Right atrium auricular region (tissue), 2 donors: ENCODE data around the gene CNTFR. TPM values are rescaled to one million over a fixed set of nuclear protein-coding genes. Genes with fewer than 3 reads are reported as not detected.

Experiments used
- DNase-seq: peaks from one replicate; pipeline ENCODE4 v3.0.0-alpha.2; 2019; ENCODE audit warnings: low spot score
- H3K27ac ChIP-seq, 2 donors: fragments of 200-600 bp; sonication (generic); 1 replicate in 1 of 2; 2 replicates in 1 of 2; pipeline ENCODE4 v1.5.1; 2016 to 2019
- H3K27me3 ChIP-seq, 2 donors: fragments of 200-600 bp; sonication (generic); one replicate each; pipeline versions ENCODE4 v1.5.1 to v1.6.0; 2017 to 2019
- H3K36me3 ChIP-seq: fragments of 200-600 bp; sonication (generic); one replicate; pipeline ENCODE4 v1.5.1; 2016
- H3K4me1 ChIP-seq, 2 donors: fragments of 200-600 bp; sonication (generic); one replicate each; pipeline versions ENCODE4 v1.5.1 to v1.6.0; 2017 to 2019
- H3K4me3 ChIP-seq, 2 donors: fragments of 200-600 bp; sonication (generic); 1 replicate in 1 of 2; 2 replicates in 1 of 2; pipeline ENCODE4 v1.5.1; 2017 to 2019; ENCODE audit warnings: mild to moderate bottlenecking in 1 of 2, moderate library complexity in 1 of 2
- H3K9me3 ChIP-seq, 2 donors: fragments of 200-600 bp; sonication (generic); one replicate each; pipeline ENCODE4 v1.5.1; 2019
- total RNA-seq, 2 donors: library from RNA; depleted of rRNA; stranded (reverse); fragments of >200 nt; gene quantifications; one replicate each; pipeline ENCODE4 v1.1.0, GENCODE V29; 2016
- TF ChIP-seq, protein P1 (sequence below), 2 donors: fragments of 200-600 bp; sonication (generic); IDR thresholded peaks; one replicate each; pipeline ENCODE4 v1.5.1; 2019; ENCODE audit warnings: antibody characterized with exemption in 2 of 2

Gene CNTFR
- total RNA-seq, 2 donors from 2014 or later = 6.6 to 23.3 TPM

- Histone ChIP-seq H3K4me3 (no peak overlapping the region), H3K4me1 (no peaks in the 10 kb centered on the region), H3K9me3 (no peaks in the 10 kb centered on the region), H3K27me3 (no peaks in the 10 kb centered on the region), H3K36me3 (no peaks in the 10 kb centered on the region), H3K27ac (no peak overlapping the region)
- TF ChIP-seq, protein P1, sequence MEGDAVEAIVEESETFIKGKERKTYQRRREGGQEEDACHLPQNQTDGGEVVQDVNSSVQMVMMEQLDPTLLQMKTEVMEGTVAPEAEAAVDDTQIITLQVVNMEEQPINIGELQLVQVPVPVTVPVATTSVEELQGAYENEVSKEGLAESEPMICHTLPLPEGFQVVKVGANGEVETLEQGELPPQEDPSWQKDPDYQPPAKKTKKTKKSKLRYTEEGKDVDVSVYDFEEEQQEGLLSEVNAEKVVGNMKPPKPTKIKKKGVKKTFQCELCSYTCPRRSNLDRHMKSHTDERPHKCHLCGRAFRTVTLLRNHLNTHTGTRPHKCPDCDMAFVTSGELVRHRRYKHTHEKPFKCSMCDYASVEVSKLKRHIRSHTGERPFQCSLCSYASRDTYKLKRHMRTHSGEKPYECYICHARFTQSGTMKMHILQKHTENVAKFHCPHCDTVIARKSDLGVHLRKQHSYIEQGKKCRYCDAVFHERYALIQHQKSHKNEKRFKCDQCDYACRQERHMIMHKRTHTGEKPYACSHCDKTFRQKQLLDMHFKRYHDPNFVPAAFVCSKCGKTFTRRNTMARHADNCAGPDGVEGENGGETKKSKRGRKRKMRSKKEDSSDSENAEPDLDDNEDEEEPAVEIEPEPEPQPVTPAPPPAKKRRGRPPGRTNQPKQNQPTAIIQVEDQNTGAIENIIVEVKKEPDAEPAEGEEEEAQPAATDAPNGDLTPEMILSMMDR (IDR thresholded peaks at IDR 0.05) = no peak
- DNase-seq = no peak
Observed at GRCh38 chr9:34599546-34599945, 10.0 kb upstream of the CNTFR start.

- Histone ChIP-seq H3K4me3 (no peak overlapping the region), H3K36me3 (no peaks in the 10 kb centered on the region), H3K27ac (peak overlapping the region; percentile 55 to 66), H3K9me3 (no peaks in the 10 kb centered on the region), H3K27me3 (no peaks in the 10 kb centered on the region), H3K4me1 (peaks cover 0 to 47% of the 10 kb centered on the region in 2 donors)
- DNase-seq = no peak
- TF ChIP-seq, protein P1 (IDR thresholded peaks at IDR 0.05) = no peak
Observed at GRCh38 chr9:34594177-34594576, 4.7 kb upstream of the CNTFR start.

- H3K27me3 ChIP-seq = no peaks in the 10 kb centered on the region
- no peak overlapping the region for H3K4me3 ChIP-seq
- H3K4me1 ChIP-seq = peaks cover 0 to 56% of the 10 kb centered on the region in 2 donors
- H3K27ac ChIP-seq = peak overlapping the region; percentile 55 to 66
- DNase-seq = peak; percentile 91
- TF ChIP-seq, protein P1 (IDR thresholded peaks at IDR 0.05) = no peak
- no peaks in the 10 kb centered on the region for H3K36me3 ChIP-seq
- H3K9me3 ChIP-seq = no peaks in the 10 kb centered on the region
Observed at GRCh38 chr9:34592895-34593601, 3.5 kb upstream of the CNTFR start.

DNA sequence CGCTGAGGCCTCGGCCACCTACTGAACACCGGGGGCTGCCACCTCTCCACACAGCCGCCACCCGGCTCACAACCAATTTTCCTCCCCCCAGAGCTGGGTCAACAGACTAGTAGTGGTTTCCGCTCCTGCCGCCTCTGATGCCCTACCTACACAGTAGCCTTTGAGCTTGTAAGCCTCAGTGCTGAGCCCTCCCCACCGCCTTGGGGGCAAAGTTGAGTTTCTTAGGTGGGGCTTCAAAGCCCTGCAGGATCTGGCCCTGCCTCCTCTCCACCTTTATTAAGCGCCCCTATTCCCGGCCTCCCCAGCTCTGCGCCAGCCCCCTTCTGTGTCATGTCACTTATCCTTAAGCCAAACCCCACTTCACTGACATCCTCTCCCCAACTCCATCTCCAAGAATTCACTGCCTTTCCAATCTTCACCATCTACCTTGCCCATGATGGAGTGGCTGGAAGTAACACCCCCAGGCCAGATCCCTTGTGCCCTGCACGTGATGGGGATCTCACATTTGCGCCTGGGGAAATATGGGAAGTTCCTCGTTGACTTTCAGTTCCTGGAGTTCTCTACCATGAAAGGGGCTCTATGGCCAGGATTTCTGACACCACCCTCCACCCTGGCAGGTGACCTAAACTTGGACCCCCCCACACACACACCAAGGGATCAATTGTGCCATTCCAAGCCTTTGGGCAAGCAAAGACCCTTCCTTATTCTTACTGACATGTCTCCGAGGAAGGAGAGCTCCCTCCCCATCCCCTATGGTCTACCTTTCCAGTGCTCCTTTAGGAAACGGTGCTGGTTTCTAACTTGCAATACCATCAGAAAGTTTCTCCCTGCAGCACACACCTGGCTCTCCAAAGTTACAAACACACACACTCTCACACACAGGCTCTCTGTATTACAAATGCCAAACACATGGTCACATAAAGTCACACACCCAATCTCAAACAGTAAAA, 2.7 kb upstream of the CNTFR start:
- H3K4me3 ChIP-seq = no peak overlapping the region

GRCh38 chr9:34591248-34591916, 1.9 kb upstream of the CNTFR start:
- TF ChIP-seq, protein P1 (IDR thresholded peaks at IDR 0.05) = peak; percentile 91 to 96
- H3K4me1 ChIP-seq = peaks cover 0 to 56% of the 10 kb centered on the region in 2 donors
- peak overlapping the region; percentile 67 to 68 for H3K27ac ChIP-seq
- peak; percentile 88 for DNase-seq
- H3K4me3 ChIP-seq = peak overlapping the region in 1 of 2 donors; percentile 58
- no peaks in the 10 kb centered on the region for H3K27me3 ChIP-seq
- no peaks in the 10 kb centered on the region for H3K9me3 ChIP-seq
- no peaks in the 10 kb centered on the region for H3K36me3 ChIP-seq

More for the DNA sequence above, 2.7 kb upstream of the CNTFR start:
- TF ChIP-seq, protein P1 (IDR thresholded peaks at IDR 0.05) = no peak
- Histone ChIP-seq H3K36me3 (no peaks in the 10 kb centered on the region), H3K4me1 (peaks cover 0 to 56% of the 10 kb centered on the region in 2 donors), H3K27ac (peak overlapping the region; percentile 55 to 66), H3K27me3 (no peaks in the 10 kb centered on the region), H3K9me3 (no peaks in the 10 kb centered on the region)
- no peak for DNase-seq
